HCT116 (cell line): ENCODE results near the gene GLRA3. TPM values are rescaled to one million over a fixed set of nuclear protein-coding genes. Genes with fewer than 3 reads are reported as not detected.
"Not testable (repeated sequence)": the region's sequence is repeated elsewhere in the genome, so short reads cannot be mapped to it uniquely, and the experiment has no call there.

Experiments
- ATAC-seq: fragments of 200-7000 bp; cut with Tn5 transposase; 2 replicates; pipeline ENCODE4 v1.9.1; 2020; ENCODE audit warnings: mild to moderate bottlenecking, moderate library complexity
- BruUV-seq: library from RNA; stranded (reverse); fragments of 400-500 nt; replicated peaks from 2 replicates; lab custom pipeline; 2021; lab: Mats Ljungman, UMichigan
- CTCF ChIA-PET: fragments of 300-600 bp; sonication (Branson Sonifier 250); formaldehyde crosslinking; loops from one replicate; lab custom pipeline; 2021; ENCODE audit warnings: antibody characterized with exemption; lab: Charles Lee
- POLR2A ChIA-PET: fragments of 300-600, 350-600 bp; sonication (Branson Sonifier 250); formaldehyde crosslinking; loops from one replicate; lab custom pipeline; 2021; ENCODE audit warnings: antibody characterized with exemption; lab: Charles Lee
- RAD21 ChIA-PET, 2 experiments: fragments of 300-600 bp; sonication (Branson Sonifier 250); formaldehyde crosslinking; loops; one replicate each; lab custom pipeline; 2023; ENCODE audit warnings: low total read pairs in 2 of 2; ENCODE audit not compliant: uncharacterized antibody in 2 of 2, unreplicated experiment in 2 of 2, low non-redundant PET in 1 of 2; lab: Charles Lee
- DNase-seq: peaks from one replicate; pipeline ENCODE4 v3.0.0-alpha.2; 2010; ENCODE audit warnings: low read depth, low spot score
- H2AFZ ChIP-seq: fragments of 200-600 bp; shearing (Covaris generic), sonication (generic); 2 replicates; pipeline ENCODE4 v1.6.1; 2017; ENCODE audit warnings: low read depth, mixed run types, mixed read lengths, antibody characterized with exemption, low read length; ENCODE audit not compliant: poor library complexity, severe bottlenecking
- H3K27ac ChIP-seq: 2 replicates; pipeline ENCODE4 v1.5.1; 2012; ENCODE audit warnings: low read depth, low read length
- H3K27me3 ChIP-seq: fragments of 200-600 bp; sonication (generic); 2 replicates; pipeline ENCODE4 v1.6.1; 2016; ENCODE audit warnings: mixed run types, low read length, mixed read lengths; ENCODE audit not compliant: insufficient read depth
- H3K36me3 ChIP-seq, 2 experiments: fragments of 200-500 bp in 1 of 2; fragments of 200-600 bp in 1 of 2; sonication (Bioruptor generic) in 1 of 2; sonication (generic) in 1 of 2; 2 replicates each; pipeline versions ENCODE4 v1.5.1 to v1.6.1; 2014 to 2016; ENCODE audit warnings: low read length in 2 of 2, inconsistent platforms in 1 of 2, mixed read lengths in 1 of 2, mixed run types in 1 of 2; ENCODE audit not compliant: insufficient read depth in 2 of 2, control insufficient read depth in 1 of 2
- H3K4me1 ChIP-seq, 2 experiments: fragments of 200-600 bp in 1 of 2; sonication (generic) in 1 of 2; 2 replicates each; pipeline versions ENCODE4 v1.5.1 to v1.6.1; 2012 to 2017; ENCODE audit warnings: low read length in 2 of 2, inconsistent platforms in 1 of 2, mild to moderate bottlenecking in 1 of 2, mixed read lengths in 1 of 2, mixed run types in 1 of 2, moderate library complexity in 1 of 2; ENCODE audit not compliant: insufficient read depth in 2 of 2, control insufficient read depth in 1 of 2
- H3K4me2 ChIP-seq: fragments of 200-600 bp; sonication (generic); 2 replicates; pipeline ENCODE4 v1.6.1; 2017; ENCODE audit warnings: mixed run types, low read length, mixed read lengths
- H3K4me3 ChIP-seq, 2 experiments: fragments of 200-600 bp in 1 of 2; sonication (generic) in 1 of 2; replicated peaks in 1 of 2; 2 replicates each; pipeline ENCODE4 v1.5.1; 2011 to 2016; ENCODE audit warnings: low read length in 2 of 2, control low read depth in 1 of 2, low read depth in 1 of 2, mild to moderate bottlenecking in 1 of 2, mixed read lengths in 1 of 2, mixed run types in 1 of 2
- H3K79me2 ChIP-seq: fragments of 200-600 bp; sonication (generic); 2 replicates; pipeline ENCODE4 v1.6.1; 2017; ENCODE audit warnings: mild to moderate bottlenecking, mixed run types, low read length, moderate library complexity, mixed read lengths; ENCODE audit not compliant: insufficient read depth
- H3K9ac ChIP-seq: fragments of 200-600 bp; sonication (generic); 2 replicates; pipeline ENCODE4 v1.6.1; 2016; ENCODE audit warnings: low read length, mixed read lengths
- H3K9me2 ChIP-seq: fragments of 200-600 bp; sonication (generic), shearing (Covaris generic); 2 replicates; pipeline ENCODE4 v1.6.1; 2017; ENCODE audit warnings: mixed run types, mild to moderate bottlenecking, moderate library complexity; ENCODE audit not compliant: insufficient read depth
- H3K9me3 ChIP-seq, 2 experiments: fragments of 200-500 bp in 1 of 2; fragments of 200-600 bp in 1 of 2; sonication (Bioruptor generic) in 1 of 2; sonication (generic) in 1 of 2; 2 replicates each; pipeline ENCODE4 v1.6.1; 2014 to 2017; ENCODE audit warnings: low read length in 2 of 2, mixed read lengths in 2 of 2, inconsistent platforms in 1 of 2, low read depth in 1 of 2, mild to moderate bottlenecking in 1 of 2, mixed run types in 1 of 2, moderate library complexity in 1 of 2; ENCODE audit not compliant: control insufficient read depth in 1 of 2, insufficient read depth in 1 of 2
- H4K20me1 ChIP-seq: fragments of 200-600 bp; sonication (generic), shearing (Covaris generic); 2 replicates; pipeline ENCODE4 v1.6.1; 2017; ENCODE audit warnings: mixed run types, mild to moderate bottlenecking, moderate library complexity; ENCODE audit not compliant: insufficient read depth
- CBX3 ChIP-seq: IDR thresholded peaks from 2 replicates; pipeline ENCODE4 v1.6.1; 2012; ENCODE audit warnings: low read depth
- CEBPB ChIP-seq: IDR thresholded peaks from 2 replicates; pipeline ENCODE4 v1.6.1; 2012; ENCODE audit warnings: low read depth
- EZH2 ChIP-seq: fragments of 200-600 bp; sonication (generic); IDR thresholded peaks from 2 replicates; pipeline ENCODE4 v1.6.1; 2017; ENCODE audit warnings: antibody characterized with exemption, mixed run types
- FOSL1 ChIP-seq: IDR thresholded peaks from 2 replicates; pipeline ENCODE4 v1.6.1; 2012; ENCODE audit warnings: low read depth
- POLR2A ChIP-seq: IDR thresholded peaks from 2 replicates; pipeline ENCODE4 v1.7.0; 2011; ENCODE audit warnings: borderline replicate concordance; ENCODE audit not compliant: insufficient read depth, insufficient read length; ENCODE audit errors: extremely low read depth
- TCF7L2 ChIP-seq: IDR thresholded peaks from 2 replicates; pipeline ENCODE4 v1.7.0; 2011; ENCODE audit warnings: borderline replicate concordance, inconsistent platforms; ENCODE audit not compliant: insufficient read depth, insufficient read length; ENCODE audit errors: extremely low read depth
- intact Hi-C: fragments of 100-400 bp; cut with micrococcal nuclease; formaldehyde crosslinking; loops from 2 replicates; pipeline ENCODE4 v1.10.0; 2022
- total RNA-seq: library from RNA; stranded (reverse); gene quantifications from one replicate; pipeline ENCODE4 v1.2.1, GENCODE V29; 2021; ENCODE audit not compliant: unreplicated experiment
- TF ChIP-seq, protein P1 (sequence below): IDR thresholded peaks from 2 replicates; pipeline ENCODE4 v1.6.1; 2012; ENCODE audit warnings: low read depth

GLRA3 gene
- total RNA-seq, 1 experiment from 2014 or later: not detected

DNA sequence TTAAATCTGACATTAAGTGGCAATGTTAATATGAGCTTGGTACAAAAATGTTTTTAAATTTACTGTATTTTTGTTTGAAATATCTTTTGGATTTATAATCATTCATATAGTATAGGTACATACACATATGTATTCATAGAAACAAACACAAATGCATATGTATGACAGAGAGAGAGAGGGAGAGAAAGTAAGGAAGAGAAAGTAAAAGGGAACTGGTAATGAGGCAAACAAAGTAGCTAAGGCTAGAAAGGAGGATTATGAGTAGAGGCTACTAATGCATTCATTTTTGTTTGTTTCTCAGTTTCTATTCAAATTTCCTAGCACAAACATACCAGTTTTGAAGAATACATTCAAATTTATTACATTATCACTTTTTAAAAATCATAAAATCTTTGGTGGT lies 132.4 kb downstream of the GLRA3 start:
- H3K4me3 ChIP-seq: no peak overlapping the region
- ATAC-seq (no peak), DNase-seq (no peak)
- POLR2A ChIA-PET: no interaction called here
- H3K9ac ChIP-seq: no peak overlapping the region
- BruUV-seq: no TSS peak
- RAD21 ChIA-PET: no interaction called here
- no peaks in the 10 kb centered on the region for H3K9me2 ChIP-seq
- intact Hi-C loops: no loop called here
- no peaks in the 10 kb centered on the region for H4K20me1 ChIP-seq
- TF ChIP-seq FOSL1 (no peak), POLR2A (no peak), CBX3 (no peak), TCF7L2 (no peak), EZH2 (no peak), CEBPB (no peak)
- TF ChIP-seq, protein P1, sequence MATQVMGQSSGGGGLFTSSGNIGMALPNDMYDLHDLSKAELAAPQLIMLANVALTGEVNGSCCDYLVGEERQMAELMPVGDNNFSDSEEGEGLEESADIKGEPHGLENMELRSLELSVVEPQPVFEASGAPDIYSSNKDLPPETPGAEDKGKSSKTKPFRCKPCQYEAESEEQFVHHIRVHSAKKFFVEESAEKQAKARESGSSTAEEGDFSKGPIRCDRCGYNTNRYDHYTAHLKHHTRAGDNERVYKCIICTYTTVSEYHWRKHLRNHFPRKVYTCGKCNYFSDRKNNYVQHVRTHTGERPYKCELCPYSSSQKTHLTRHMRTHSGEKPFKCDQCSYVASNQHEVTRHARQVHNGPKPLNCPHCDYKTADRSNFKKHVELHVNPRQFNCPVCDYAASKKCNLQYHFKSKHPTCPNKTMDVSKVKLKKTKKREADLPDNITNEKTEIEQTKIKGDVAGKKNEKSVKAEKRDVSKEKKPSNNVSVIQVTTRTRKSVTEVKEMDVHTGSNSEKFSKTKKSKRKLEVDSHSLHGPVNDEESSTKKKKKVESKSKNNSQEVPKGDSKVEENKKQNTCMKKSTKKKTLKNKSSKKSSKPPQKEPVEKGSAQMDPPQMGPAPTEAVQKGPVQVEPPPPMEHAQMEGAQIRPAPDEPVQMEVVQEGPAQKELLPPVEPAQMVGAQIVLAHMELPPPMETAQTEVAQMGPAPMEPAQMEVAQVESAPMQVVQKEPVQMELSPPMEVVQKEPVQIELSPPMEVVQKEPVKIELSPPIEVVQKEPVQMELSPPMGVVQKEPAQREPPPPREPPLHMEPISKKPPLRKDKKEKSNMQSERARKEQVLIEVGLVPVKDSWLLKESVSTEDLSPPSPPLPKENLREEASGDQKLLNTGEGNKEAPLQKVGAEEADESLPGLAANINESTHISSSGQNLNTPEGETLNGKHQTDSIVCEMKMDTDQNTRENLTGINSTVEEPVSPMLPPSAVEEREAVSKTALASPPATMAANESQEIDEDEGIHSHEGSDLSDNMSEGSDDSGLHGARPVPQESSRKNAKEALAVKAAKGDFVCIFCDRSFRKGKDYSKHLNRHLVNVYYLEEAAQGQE: no peak
- H3K4me2 ChIP-seq: no peak overlapping the region
- no peaks in the 10 kb centered on the region for H3K27me3 ChIP-seq
- no peaks in the 10 kb centered on the region for H3K36me3 ChIP-seq
- no peak overlapping the region for H2AFZ ChIP-seq
- H3K79me2 ChIP-seq: no peaks in the 10 kb centered on the region
- CTCF ChIA-PET: interaction anchor here (0.7 kb wide), 1 partner anchor 67 kb away, joined by 3 read pairs; no protein-coding TSS in a partner anchor
- H3K27ac ChIP-seq: no peak overlapping the region
- H3K9me3 ChIP-seq: no peaks in the 10 kb centered on the region
- no peaks in the 10 kb centered on the region for H3K4me1 ChIP-seq

GRCh38 chr4:174691876-174692275 lies 137.2 kb downstream of the GLRA3 start:
- ATAC-seq, H3K79me2 ChIP-seq, CTCF ChIA-PET, H3K9me3 ChIP-seq, DNase-seq, H3K9me2 ChIP-seq, H4K20me1 ChIP-seq, H3K4me2 ChIP-seq, H3K4me1 ChIP-seq, H3K27me3 ChIP-seq, POLR2A ChIA-PET, H3K27ac ChIP-seq, H3K9ac ChIP-seq, RAD21 ChIA-PET, H3K36me3 ChIP-seq, H2AFZ ChIP-seq, BruUV-seq, intact Hi-C loops, H3K4me3 ChIP-seq: not testable (repeated sequence)
